Prostate gland (tissue), 2 donors: ENCODE data around the gene POLR2J2. TPM values are rescaled to one million over a fixed set of nuclear protein-coding genes. Genes with fewer than 3 reads are reported as not detected.
A peak's percentile ranks its signal among the peaks of the same experiment; 100 is the strongest.
"Not testable (repeated sequence)": the region's sequence is repeated elsewhere in the genome, so short reads cannot be mapped to it uniquely, and the experiment has no call there.

Experiments
- DNase-seq: peaks from one replicate; pipeline ENCODE4 v3.0.0-alpha.2; 2019; ENCODE audit warnings: low spot score
- H3K27ac ChIP-seq, 2 donors: fragments of 200-600 bp; sonication (generic); 2 replicates each; pipeline ENCODE4 v1.5.1; 2017 to 2019
- H3K27me3 ChIP-seq: fragments of 200-600 bp; sonication (generic); replicated peaks from 2 replicates; pipeline ENCODE4 v1.5.1; 2019; ENCODE audit not compliant: insufficient read depth
- H3K36me3 ChIP-seq, 2 donors: fragments of 200-600 bp; sonication (generic); 1 replicate in 1 of 2; 2 replicates in 1 of 2; pipeline versions ENCODE4 v1.5.1 to v1.8.1; 2017 to 2019
- H3K4me1 ChIP-seq: fragments of 200-600 bp; sonication (generic); replicated peaks from 2 replicates; pipeline ENCODE4 v1.5.1; 2019
- H3K4me3 ChIP-seq, 2 donors: fragments of 200-600 bp; sonication (generic); 2 replicates each; pipeline ENCODE4 v1.5.1; 2017 to 2019
- H3K9me3 ChIP-seq: fragments of 200-600 bp; sonication (generic); 2 replicates; pipeline ENCODE4 v1.5.1; 2017
- WGBS: methylation state at CpG from one replicate; pipeline ENCODE4 v1.1.5; 2018; 5-methylcytosine and 5-hydroxymethylcytosine counted together
- intact Hi-C: fragments of 100-400 bp; cut with DNase I; formaldehyde crosslinking; loops from one replicate; pipeline ENCODE4 v1.14.2; 2022
- total RNA-seq, 2 donors: library from RNA; depleted of rRNA; stranded (reverse); fragments of >200 nt; gene quantifications; one replicate each; pipeline ENCODE4 v1.1.0, GENCODE V29; 2016

The POLR2J2 gene
- total RNA-seq, 2 donors from 2014 or later: 0.18 to 6.6 TPM

DNA sequence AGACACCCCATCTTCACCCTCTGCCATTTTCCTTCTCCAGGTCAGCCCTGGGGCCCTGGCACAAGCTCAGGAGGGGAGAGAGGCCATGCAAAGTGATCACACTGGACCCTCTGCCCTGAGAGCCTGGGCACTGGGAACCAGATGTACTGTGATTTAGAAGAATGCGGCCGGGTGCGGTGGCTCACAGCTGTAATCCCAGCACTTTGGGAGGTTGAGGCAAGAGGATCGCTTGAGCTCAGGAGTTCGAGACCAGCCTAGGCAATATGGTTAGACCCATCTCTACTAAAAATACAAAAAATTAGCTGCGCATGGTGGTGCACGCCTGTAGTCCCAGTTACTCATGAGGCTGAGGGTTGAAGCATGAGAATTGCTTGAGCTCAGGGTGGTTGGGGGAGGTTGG is 23.6 kb downstream of the POLR2J2 start:
- intact Hi-C loops, H3K4me1 ChIP-seq, H3K36me3 ChIP-seq, H3K27me3 ChIP-seq, H3K27ac ChIP-seq, H3K4me3 ChIP-seq, H3K9me3 ChIP-seq, DNase-seq: not testable (repeated sequence)
- WGBS: 97% methylated on average over 7 of the region's 7 CpGs

DNA sequence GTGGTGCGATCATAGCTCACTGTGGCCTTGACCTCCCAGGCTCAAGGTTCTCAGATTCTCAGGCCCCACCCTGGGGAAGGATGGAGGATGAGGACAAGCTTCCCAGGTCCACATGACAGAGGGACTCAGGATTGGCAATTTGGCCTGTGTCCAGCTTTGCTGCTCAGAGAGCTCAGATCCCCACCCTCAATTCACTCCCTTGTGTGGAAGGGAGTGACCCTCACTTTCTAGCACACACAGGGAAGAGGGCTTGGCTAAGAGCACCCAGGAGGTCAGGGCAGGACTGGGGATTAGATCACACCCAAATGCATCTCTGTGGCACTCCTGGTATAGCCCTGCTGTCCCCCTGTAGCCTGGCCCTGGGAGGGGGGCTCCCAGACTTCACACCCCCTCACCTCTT is 28.1 kb downstream of the POLR2J2 start:
- H3K27me3 ChIP-seq, H3K36me3 ChIP-seq, H3K4me3 ChIP-seq, intact Hi-C loops, H3K9me3 ChIP-seq, H3K27ac ChIP-seq, DNase-seq, H3K4me1 ChIP-seq: not testable (repeated sequence)
- 100% methylated on average over 1 of the region's 1 CpG for WGBS

DNA sequence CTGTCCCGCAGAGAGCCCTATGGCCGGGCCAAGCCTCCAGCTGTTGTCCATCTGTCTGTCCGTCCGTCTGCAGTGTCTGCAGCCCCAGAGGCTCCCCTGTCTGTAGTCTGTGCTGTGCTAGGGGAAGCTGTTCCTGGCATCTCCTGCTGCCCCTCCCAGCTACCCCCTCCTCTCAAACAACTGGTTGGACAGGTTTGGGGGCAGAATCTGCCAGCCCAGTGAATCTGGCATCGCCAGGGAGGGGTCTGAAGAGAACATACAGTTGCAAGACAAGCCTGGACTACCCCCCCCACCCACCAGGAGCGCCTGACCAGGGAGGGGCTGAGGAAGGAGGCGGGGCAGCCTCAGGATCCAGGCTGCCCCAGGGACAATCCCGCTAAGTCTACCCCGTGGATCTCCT is 28.8 kb downstream of the POLR2J2 start, which contains the start of gene UPK3BL1:
Gene UPK3BL1 (minus strand): TSS at position 101 of the 400 bp plus-strand sequence. CDS start 50 bp downstream, at position 51.
- H3K4me3 ChIP-seq, H3K4me1 ChIP-seq, H3K9me3 ChIP-seq, DNase-seq, intact Hi-C loops, H3K27ac ChIP-seq, H3K27me3 ChIP-seq, H3K36me3 ChIP-seq: not testable (repeated sequence)
- WGBS: no CpG with 5 or more reads among the region's 9 CpGs

DNA sequence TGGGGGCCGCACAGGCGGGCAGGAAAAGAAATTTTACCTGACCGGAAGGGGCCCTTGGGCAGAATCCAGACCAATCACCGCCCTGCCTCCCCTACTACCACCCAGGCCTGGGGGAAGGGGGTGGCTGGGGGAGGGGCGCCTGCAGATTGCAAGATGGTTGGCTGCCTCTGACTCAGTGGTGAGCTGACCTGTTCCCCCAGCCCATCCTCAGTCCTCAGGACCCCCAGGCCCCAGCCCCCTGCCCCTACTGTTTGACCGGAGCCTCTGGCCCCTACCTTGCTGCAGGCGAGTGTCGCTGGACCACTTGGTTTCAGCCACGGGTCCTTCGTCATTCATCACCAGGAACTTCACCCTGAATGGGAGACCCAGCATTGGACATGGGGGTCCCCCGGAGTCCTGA is 32.6 kb downstream of the POLR2J2 start:
- WGBS: 91% methylated on average over 6 of the region's 11 CpGs
- H3K4me1 ChIP-seq, H3K27me3 ChIP-seq, H3K27ac ChIP-seq, H3K4me3 ChIP-seq, intact Hi-C loops, DNase-seq, H3K9me3 ChIP-seq, H3K36me3 ChIP-seq: not testable (repeated sequence)

DNA sequence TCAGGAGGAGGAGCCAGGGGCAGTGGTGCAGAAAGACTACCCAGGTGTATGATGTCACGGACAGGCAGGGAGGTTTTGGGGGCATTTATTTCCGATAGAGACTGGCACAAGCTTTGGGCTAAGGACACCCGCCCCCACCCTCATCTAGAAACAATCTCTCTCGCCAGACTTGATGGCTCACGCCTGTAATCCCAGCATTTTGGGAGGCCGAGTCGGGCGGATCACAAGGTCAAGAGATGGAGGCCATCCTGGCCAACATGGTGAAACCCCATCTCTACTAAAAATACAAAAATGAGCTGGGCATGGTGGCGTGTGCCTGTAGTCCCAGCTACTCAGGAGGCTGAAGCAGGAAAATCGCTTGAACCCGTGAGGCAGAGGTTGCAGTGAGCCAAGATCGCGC is 34.5 kb downstream of the POLR2J2 start:
- H3K27me3 ChIP-seq, DNase-seq, H3K36me3 ChIP-seq, intact Hi-C loops, H3K4me3 ChIP-seq, H3K27ac ChIP-seq, H3K9me3 ChIP-seq, H3K4me1 ChIP-seq: not testable (repeated sequence)
- WGBS: 92% methylated on average over 13 of the region's 13 CpGs

DNA sequence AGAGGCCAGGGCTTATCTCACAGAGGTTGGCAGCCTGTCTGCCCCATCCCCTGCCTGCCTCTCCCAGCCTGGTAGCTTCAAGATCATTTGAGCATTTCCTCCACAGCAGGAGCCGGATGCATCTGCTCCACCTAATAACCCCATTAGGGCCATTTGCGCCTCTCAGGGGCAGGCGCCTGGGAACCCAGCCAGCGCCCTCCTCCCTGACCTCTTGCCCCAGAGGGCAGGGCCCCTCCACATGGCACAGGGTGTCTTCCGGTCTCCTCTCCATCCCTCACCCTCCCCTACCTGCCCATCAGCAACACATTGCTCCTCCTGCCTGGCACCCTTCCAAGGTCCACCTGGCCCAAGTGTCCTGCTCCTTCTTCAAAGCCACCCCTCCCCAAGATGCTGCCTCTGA is 36.1 kb downstream of the POLR2J2 start:
- H3K27ac ChIP-seq, intact Hi-C loops, H3K4me1 ChIP-seq, DNase-seq, H3K27me3 ChIP-seq, H3K36me3 ChIP-seq, H3K9me3 ChIP-seq, H3K4me3 ChIP-seq: not testable (repeated sequence)
- no CpG with 5 or more reads among the region's 5 CpGs for WGBS

DNA sequence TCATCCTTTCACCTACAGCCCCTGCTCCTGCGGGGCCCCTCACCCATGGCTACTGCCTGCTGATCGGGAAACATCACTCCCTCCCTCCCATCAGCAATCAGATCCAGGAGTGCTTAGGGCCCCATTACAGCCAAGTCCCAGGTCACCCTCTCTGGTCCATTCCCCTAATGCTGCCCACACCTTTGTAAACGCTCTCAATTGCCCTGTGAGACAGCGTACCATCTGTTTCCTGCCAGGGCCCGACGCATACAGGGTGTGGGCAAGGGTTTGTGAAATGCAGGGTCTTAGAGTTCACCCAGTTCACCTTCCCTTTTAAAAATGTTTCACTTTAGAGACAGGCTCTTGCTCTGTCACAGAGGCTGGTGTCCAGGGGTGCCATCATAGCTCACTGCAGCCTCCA is 37.2 kb downstream of the POLR2J2 start:
- H3K27me3 ChIP-seq, H3K36me3 ChIP-seq, DNase-seq, H3K4me1 ChIP-seq, H3K27ac ChIP-seq, intact Hi-C loops, H3K4me3 ChIP-seq, H3K9me3 ChIP-seq: not testable (repeated sequence)
- 75% methylated on average over 3 of the region's 6 CpGs for WGBS

DNA sequence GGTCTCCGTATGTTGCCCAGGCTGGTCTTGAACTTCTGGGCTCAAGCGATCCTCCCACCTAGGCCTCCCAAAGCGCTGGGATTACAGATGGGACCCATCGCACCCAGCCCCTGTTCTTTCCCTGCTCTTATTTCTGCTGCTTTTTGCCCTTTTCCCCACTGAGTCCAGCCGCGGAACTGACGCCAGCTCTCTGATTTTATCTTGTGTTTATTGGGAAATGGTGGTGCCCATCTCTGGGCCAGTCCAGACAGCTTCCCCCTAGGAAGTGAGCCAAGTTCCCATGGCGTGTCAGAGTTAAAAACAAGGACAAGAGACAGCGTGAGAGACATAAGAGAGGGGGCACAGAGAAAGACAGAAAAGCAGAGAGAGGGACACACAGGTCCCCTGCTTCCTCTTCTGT is 40.8 kb downstream of the POLR2J2 start:
- WGBS: no CpG with 5 or more reads among the region's 9 CpGs
- H3K27me3 ChIP-seq, H3K9me3 ChIP-seq, H3K36me3 ChIP-seq, H3K4me1 ChIP-seq, intact Hi-C loops, H3K27ac ChIP-seq, H3K4me3 ChIP-seq: not testable (repeated sequence)
- peak; percentile 25 for DNase-seq

DNA sequence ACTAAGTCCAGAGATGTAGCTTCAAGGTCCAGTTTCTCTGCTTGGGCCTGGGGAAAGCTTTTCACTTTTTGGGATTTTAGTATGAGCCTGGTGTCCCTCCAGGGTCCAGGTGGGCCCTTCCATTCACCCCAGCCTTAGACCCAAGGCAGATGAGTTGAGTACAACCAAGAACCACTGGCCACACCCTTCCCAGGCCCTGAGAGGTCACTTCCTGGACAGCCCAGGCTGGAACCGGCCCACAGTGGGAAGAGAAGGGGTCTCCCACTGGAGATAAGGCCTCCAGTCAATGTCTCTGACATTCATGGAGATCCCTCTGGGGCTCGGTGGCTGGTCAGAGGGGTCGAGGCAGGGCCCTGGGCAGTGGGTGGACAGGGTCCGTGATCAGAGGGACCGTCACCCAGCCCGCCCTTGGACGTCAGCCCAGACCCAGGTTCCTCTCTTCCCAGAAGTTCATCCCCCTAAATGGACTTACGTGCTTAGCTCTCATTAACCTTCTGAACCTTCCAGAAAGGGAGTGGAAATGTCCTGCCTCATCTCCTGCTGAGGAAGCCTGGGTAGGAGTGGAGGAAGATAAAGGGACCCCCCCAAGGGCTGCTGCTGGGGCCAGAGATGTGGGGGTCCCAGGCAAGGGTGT is 44.1 kb downstream of the POLR2J2 start:
- H3K4me1 ChIP-seq: not testable (repeated sequence)
- no CpG with 5 or more reads among the region's 8 CpGs for WGBS

DNA sequence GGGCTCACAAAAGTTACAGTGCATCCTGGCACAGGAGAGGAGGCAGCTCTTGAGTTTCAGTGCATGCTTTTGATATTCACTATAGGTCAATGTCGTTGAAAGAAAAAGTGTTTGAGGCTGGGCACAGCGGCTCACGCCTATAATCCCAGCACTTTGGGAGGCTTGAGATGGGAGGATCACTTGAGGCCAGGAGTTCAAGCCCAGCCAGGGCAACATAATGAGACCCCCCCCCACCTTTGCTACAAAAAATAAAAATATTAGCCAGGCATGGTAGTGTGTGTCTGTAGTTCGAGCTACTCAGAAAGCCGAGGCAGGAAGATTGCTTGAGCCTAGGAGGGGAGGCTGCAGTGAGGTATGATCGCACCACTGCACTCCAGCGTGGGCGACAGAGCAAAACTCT is 53.3 kb downstream of the POLR2J2 start:
- WGBS: 90% methylated on average over 3 of the region's 8 CpGs
- H3K4me3 ChIP-seq, H3K27me3 ChIP-seq, intact Hi-C loops, H3K36me3 ChIP-seq, H3K27ac ChIP-seq, H3K4me1 ChIP-seq, H3K9me3 ChIP-seq, DNase-seq: not testable (repeated sequence)

More for the DNA sequence above, 44.1 kb downstream of the POLR2J2 start:
- H3K27me3 ChIP-seq, H3K36me3 ChIP-seq, H3K4me3 ChIP-seq, DNase-seq, intact Hi-C loops, H3K9me3 ChIP-seq, H3K27ac ChIP-seq: not testable (repeated sequence)

DNA sequence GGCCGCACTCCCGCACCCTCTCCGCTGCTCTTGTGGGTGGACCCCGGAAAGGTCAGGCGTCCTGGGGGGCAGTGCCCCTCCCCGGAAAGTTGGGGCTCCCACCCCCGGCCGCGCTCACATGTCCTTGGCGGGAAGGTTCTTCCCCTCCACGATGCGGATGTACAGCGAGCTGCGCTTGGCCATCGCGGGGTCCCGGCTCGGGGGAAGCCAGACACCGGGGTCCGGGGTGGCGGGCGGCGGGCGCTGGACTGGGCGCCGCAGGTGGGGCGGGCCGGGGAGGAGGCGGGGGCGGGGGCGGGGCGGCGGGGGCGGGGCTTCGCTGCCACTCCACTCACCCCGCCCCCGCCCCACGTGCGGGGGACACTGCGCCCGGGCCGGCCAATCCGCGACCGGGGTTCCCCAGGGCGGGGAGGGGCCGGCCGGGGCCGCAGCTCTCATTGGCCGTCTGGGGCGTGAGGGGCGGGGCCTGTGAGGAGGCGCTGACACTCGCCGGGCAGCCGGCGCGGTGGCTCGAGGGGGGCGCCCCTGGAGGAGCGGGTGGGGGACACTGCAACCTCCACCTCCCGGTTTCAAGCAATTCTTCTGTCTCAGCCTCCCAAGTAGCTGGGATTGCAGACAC is 54.8 kb downstream of the POLR2J2 start, which contains the start of gene RASA4:
Gene RASA4 (minus strand): TSS at position 250 of the 619 bp plus-strand sequence. CDS start 67 bp downstream, at position 183.
- no CpG with 5 or more reads among the region's 62 CpGs for WGBS
- H3K27me3 ChIP-seq, H3K9me3 ChIP-seq, H3K4me1 ChIP-seq, H3K36me3 ChIP-seq, intact Hi-C loops, H3K27ac ChIP-seq: not testable (repeated sequence)
- peak within 1 kb of the TSS; percentile 31 to 46 for H3K4me3 ChIP-seq
- DNase-seq: peak; percentile 36
